ENCODE data around the gene BCL3. TPM values are rescaled to one million over a fixed set of nuclear protein-coding genes. Genes with fewer than 3 reads are reported as not detected.
"Not testable (repeated sequence)": the region's sequence is repeated elsewhere in the genome, so short reads cannot be mapped to it uniquely, and the experiment has no call there.

Gene BCL3
- total and polyA plus RNA-seq, 4 donors: 17.6 to 233 (median 63.8) TPM

DNA sequence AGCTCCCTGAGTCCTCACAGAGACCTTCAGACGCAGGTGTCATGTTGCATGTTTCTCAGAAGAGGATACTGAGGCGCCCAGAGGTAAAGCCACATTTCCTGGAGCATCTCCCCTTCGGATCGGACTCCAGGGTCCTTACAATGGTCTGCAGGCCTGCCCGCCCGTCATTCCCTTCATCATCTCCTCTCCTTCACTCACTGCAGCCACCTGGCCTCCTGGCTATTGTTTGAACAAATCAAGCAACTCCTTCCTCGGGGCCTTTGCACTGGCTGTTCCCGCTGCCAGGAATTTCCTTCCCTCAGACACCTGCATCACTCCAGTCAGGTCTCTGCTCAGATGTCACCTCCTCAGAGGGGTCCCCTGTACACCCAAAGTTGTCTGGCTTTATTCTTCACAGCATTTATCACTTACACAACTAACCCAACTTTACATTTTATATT lies 29.2 kb upstream of the BCL3 start:
- DNase-seq (no peak), ATAC-seq (ENCODE audit: insufficient read depth, low FRiP score) (no peak)
- WGBS, 2 donors: 67 to 74% methylated on average over 8 of the region's 8 CpGs
- Histone ChIP-seq H3K9me3 (ENCODE audit: control insufficient read depth in 4 of 4, insufficient read depth in 3 of 4, low read length in 3 of 4) (peaks cover 0 to 7% (median 2%) of the 10 kb centered on the region in 4 donors), H3K27ac (ENCODE audit: low read depth in 1 of 2, low read length in 1 of 2) (no peak overlapping the region), H3K27me3 (ENCODE audit: control insufficient read depth in 3 of 3, insufficient read depth in 3 of 3, low read length in 2 of 3) (no peaks in the 10 kb centered on the region), H3K36me3 (ENCODE audit: control insufficient read depth in 4 of 4, insufficient read depth in 4 of 4, low read length in 4 of 4) (no peaks in the 10 kb centered on the region), H3K4me1 (ENCODE audit: control insufficient read depth in 5 of 5, insufficient read depth in 5 of 5, low read length in 5 of 5) (peaks cover 0 to 25% (median 10%) of the 10 kb centered on the region in 5 donors), H3K4me3 (no peak overlapping the region), H3K9ac (ENCODE audit: insufficient read depth in 1 of 2, low read length in 2 of 2) (no peak overlapping the region)
- TF ChIP-seq, protein P1, sequence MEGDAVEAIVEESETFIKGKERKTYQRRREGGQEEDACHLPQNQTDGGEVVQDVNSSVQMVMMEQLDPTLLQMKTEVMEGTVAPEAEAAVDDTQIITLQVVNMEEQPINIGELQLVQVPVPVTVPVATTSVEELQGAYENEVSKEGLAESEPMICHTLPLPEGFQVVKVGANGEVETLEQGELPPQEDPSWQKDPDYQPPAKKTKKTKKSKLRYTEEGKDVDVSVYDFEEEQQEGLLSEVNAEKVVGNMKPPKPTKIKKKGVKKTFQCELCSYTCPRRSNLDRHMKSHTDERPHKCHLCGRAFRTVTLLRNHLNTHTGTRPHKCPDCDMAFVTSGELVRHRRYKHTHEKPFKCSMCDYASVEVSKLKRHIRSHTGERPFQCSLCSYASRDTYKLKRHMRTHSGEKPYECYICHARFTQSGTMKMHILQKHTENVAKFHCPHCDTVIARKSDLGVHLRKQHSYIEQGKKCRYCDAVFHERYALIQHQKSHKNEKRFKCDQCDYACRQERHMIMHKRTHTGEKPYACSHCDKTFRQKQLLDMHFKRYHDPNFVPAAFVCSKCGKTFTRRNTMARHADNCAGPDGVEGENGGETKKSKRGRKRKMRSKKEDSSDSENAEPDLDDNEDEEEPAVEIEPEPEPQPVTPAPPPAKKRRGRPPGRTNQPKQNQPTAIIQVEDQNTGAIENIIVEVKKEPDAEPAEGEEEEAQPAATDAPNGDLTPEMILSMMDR (IDR thresholded peaks at IDR 0.05; ENCODE audit: control extremely low read depth, extremely low read depth): no peak

DNA sequence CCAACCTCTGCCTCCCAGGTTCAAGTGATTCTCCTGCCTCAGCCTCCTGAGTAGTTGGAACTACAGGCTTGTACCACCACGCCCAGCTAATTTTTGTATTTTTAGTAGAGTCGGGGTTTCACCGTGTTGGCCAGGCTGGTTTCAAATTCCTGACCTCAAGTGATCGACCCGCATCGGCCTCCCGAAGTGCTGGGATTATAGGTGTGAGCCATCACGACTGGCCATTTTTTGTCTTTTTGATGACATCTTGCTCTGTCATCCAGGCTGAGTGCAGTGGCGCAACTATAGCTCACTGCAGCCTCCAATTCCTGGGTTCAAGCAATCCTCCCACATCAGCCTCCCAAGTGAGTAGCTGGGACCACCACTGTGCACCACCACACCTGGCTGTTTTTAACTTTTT lies 28.1 kb upstream of the BCL3 start:
- H3K9ac ChIP-seq (ENCODE audit: insufficient read depth in 1 of 2, low read length in 2 of 2); H3K27me3 ChIP-seq (ENCODE audit: control insufficient read depth in 3 of 3, insufficient read depth in 3 of 3, low read length in 2 of 3); H3K4me3 ChIP-seq; H3K27ac ChIP-seq (ENCODE audit: low read depth in 1 of 2, low read length in 1 of 2); DNase-seq; H3K36me3 ChIP-seq (ENCODE audit: control insufficient read depth in 4 of 4, insufficient read depth in 4 of 4, low read length in 4 of 4); H3K9me3 ChIP-seq (ENCODE audit: control insufficient read depth in 4 of 4, insufficient read depth in 3 of 4, low read length in 3 of 4); ATAC-seq (ENCODE audit: insufficient read depth, low FRiP score): not testable (repeated sequence)
- WGBS, 2 donors: 89 to 95% methylated on average over 9 of the region's 9 CpGs
- H3K4me1 ChIP-seq (ENCODE audit: control insufficient read depth in 5 of 5, insufficient read depth in 5 of 5, low read length in 5 of 5): peaks cover 0 to 26% (median 12%) of the 10 kb centered on the region in 5 donors

DNA sequence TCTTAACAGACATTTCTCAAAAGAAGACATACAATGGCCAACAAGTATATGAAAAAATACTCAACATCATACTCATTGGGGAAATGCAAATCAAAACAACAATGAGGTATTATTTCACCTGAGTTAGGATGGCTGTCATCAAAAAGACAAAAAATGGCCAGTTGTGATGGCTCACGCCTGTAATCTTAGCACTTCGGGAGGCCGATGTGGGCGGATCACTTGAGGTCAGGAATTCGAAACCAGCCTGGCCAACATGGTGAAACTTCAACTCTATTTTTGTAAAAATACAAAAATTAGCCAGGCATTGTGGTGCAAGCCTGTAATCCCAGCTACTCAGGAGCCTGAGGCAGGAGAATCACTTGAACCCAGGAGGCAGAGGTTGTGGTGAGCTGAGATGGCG lies 27.6 kb upstream of the BCL3 start:
- WGBS, 2 donors: 65 to 72% methylated on average over 6 of the region's 6 CpGs
- H3K4me1 ChIP-seq (ENCODE audit: control insufficient read depth in 5 of 5, insufficient read depth in 5 of 5, low read length in 5 of 5): peaks cover 0 to 26% (median 12%) of the 10 kb centered on the region in 5 donors
- H3K4me3 ChIP-seq: no peak overlapping the region
- DNase-seq: no peak
- no peaks in the 10 kb centered on the region for H3K27me3 ChIP-seq (ENCODE audit: control insufficient read depth in 3 of 3, insufficient read depth in 3 of 3, low read length in 2 of 3)
- no peak overlapping the region for H3K27ac ChIP-seq (ENCODE audit: low read depth in 1 of 2, low read length in 1 of 2)
- TF ChIP-seq, protein P1 (IDR thresholded peaks at IDR 0.05; ENCODE audit: control extremely low read depth, extremely low read depth): no peak
- H3K9me3 ChIP-seq (ENCODE audit: control insufficient read depth in 4 of 4, insufficient read depth in 3 of 4, low read length in 3 of 4): no peaks in the 10 kb centered on the region
- no peaks in the 10 kb centered on the region for H3K36me3 ChIP-seq (ENCODE audit: control insufficient read depth in 4 of 4, insufficient read depth in 4 of 4, low read length in 4 of 4)
- H3K9ac ChIP-seq (ENCODE audit: insufficient read depth in 1 of 2, low read length in 2 of 2): no peak overlapping the region
- no peak for ATAC-seq (ENCODE audit: insufficient read depth, low FRiP score)

DNA sequence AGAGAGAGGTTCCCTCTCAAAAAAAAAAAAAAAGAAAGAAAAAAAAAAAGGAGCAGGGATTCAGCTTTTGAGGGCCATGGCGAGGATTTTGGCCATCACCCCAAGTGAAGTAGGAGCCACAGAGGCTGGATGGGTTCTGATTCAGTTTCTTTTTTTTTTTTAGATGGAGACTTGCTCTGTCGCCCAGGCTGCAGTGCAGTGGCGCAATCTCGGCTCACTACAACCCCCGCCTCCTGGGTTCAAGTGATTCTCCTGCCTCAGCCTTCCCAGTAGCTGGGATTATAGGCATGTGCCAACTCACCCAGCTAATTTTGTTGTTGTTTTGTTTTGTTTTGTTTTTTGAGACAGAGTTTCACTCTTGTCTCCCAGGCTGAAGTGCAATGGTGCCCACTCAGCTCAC lies 27.1 kb upstream of the BCL3 start:
- H3K4me3 ChIP-seq; H3K9me3 ChIP-seq (ENCODE audit: control insufficient read depth in 4 of 4, insufficient read depth in 3 of 4, low read length in 3 of 4); H3K27me3 ChIP-seq (ENCODE audit: control insufficient read depth in 3 of 3, insufficient read depth in 3 of 3, low read length in 2 of 3); H3K36me3 ChIP-seq (ENCODE audit: control insufficient read depth in 4 of 4, insufficient read depth in 4 of 4, low read length in 4 of 4); ATAC-seq (ENCODE audit: insufficient read depth, low FRiP score); DNase-seq; H3K27ac ChIP-seq (ENCODE audit: low read depth in 1 of 2, low read length in 1 of 2); H3K9ac ChIP-seq (ENCODE audit: insufficient read depth in 1 of 2, low read length in 2 of 2): not testable (repeated sequence)
- peaks cover 0 to 26% (median 12%) of the 10 kb centered on the region in 5 donors for H3K4me1 ChIP-seq (ENCODE audit: control insufficient read depth in 5 of 5, insufficient read depth in 5 of 5, low read length in 5 of 5)
- 50 to 60% methylated on average over 5 of the region's 5 CpGs for WGBS, 2 donors
